Mesenchymal stem cell (in vitro differentiated cells and primary cell): ENCODE data around the gene POM121C.
"Not testable (repeated sequence)": the region's sequence is repeated elsewhere in the genome, so short reads cannot be mapped to it uniquely, and the experiment has no call there.

Experiments
- DNase-seq: peaks from one replicate; pipeline ENCODE4 v3.0.0-alpha.2; 2013
- H2AFZ ChIP-seq: one replicate; pipeline ENCODE4 v1.6.1; 2013; ENCODE audit warnings: low read depth, mild to moderate bottlenecking, control low read depth, inconsistent platforms, low read length, moderate library complexity
- H2AK5ac ChIP-seq: 2 replicates; pipeline ENCODE4 v1.6.1; 2013; ENCODE audit warnings: low read length, moderate library complexity, mild to moderate bottlenecking, inconsistent platforms; ENCODE audit not compliant: severe bottlenecking
- H2BK120ac ChIP-seq: one replicate; pipeline ENCODE4 v1.6.1; 2013; ENCODE audit warnings: low read depth, mild to moderate bottlenecking, inconsistent platforms, low read length, moderate library complexity
- H2BK12ac ChIP-seq, 2 experiments: one replicate each; pipeline ENCODE4 v1.6.1; 2013; ENCODE audit warnings: inconsistent platforms in 2 of 2, low read length in 2 of 2, mild to moderate bottlenecking in 2 of 2, moderate library complexity in 2 of 2, control low read depth in 1 of 2
- H2BK15ac ChIP-seq: one replicate; pipeline ENCODE4 v1.6.1; 2013; ENCODE audit warnings: mild to moderate bottlenecking, low read depth, inconsistent platforms; ENCODE audit not compliant: poor library complexity, severe bottlenecking
- H2BK5ac ChIP-seq: 2 replicates; pipeline ENCODE4 v1.6.1; 2013; ENCODE audit warnings: low read depth, mild to moderate bottlenecking, low read length, control low read depth, inconsistent platforms; ENCODE audit not compliant: poor library complexity, severe bottlenecking
- H3K14ac ChIP-seq, 2 experiments: one replicate each; pipeline ENCODE4 v1.6.1; 2013; ENCODE audit warnings: inconsistent platforms in 2 of 2, low read length in 2 of 2, control low read depth in 1 of 2, mild to moderate bottlenecking in 1 of 2, moderate library complexity in 1 of 2
- H3K18ac ChIP-seq, 2 experiments: one replicate each; pipeline ENCODE4 v1.6.1; 2013; ENCODE audit warnings: inconsistent platforms in 2 of 2, low read length in 2 of 2, control low read depth in 1 of 2, low read depth in 1 of 2, mild to moderate bottlenecking in 1 of 2
- H3K23ac ChIP-seq, 2 experiments: one replicate each; pipeline ENCODE4 v1.6.1; 2013; ENCODE audit warnings: inconsistent platforms in 2 of 2, low read length in 2 of 2, mild to moderate bottlenecking in 2 of 2, moderate library complexity in 2 of 2, control low read depth in 1 of 2
- H3K27ac ChIP-seq: 2 replicates; pipeline ENCODE4 v1.5.1; 2013; ENCODE audit warnings: mild to moderate bottlenecking, moderate library complexity, low read length, control low read depth, inconsistent platforms; ENCODE audit not compliant: poor library complexity, severe bottlenecking
- H3K27me3 ChIP-seq, 2 experiments: 2 replicates each; pipeline versions ENCODE4 v1.6.1 to v1.7.0; 2013; ENCODE audit warnings: low read length in 2 of 2, mild to moderate bottlenecking in 2 of 2, moderate library complexity in 2 of 2, control low read depth in 1 of 2, inconsistent platforms in 1 of 2; ENCODE audit not compliant: control insufficient read depth in 1 of 2, insufficient read depth in 1 of 2
- H3K36me3 ChIP-seq, 2 experiments: 2 replicates each; pipeline versions ENCODE4 v1.6.1 to v1.7.0; 2013; ENCODE audit warnings: low read length in 2 of 2, control low read depth in 1 of 2, inconsistent platforms in 1 of 2, low read depth in 1 of 2, mild to moderate bottlenecking in 1 of 2; ENCODE audit not compliant: insufficient read depth in 2 of 2, control insufficient read depth in 1 of 2
- H3K4ac ChIP-seq, 2 experiments: one replicate each; pipeline ENCODE4 v1.6.1; 2013; ENCODE audit warnings: inconsistent platforms in 2 of 2, low read length in 2 of 2, mild to moderate bottlenecking in 2 of 2, moderate library complexity in 2 of 2, control low read depth in 1 of 2, low read depth in 1 of 2
- H3K4me1 ChIP-seq: 2 replicates; pipeline ENCODE4 v1.6.1; 2013; ENCODE audit warnings: low read depth, low read length, control low read depth; ENCODE audit not compliant: control insufficient read depth, insufficient read depth
- H3K4me2 ChIP-seq: 2 replicates; pipeline ENCODE4 v1.6.1; 2013; ENCODE audit warnings: low read length, mild to moderate bottlenecking, inconsistent platforms; ENCODE audit not compliant: poor library complexity, severe bottlenecking
- H3K4me3 ChIP-seq, 2 experiments: 2 replicates each; pipeline versions ENCODE4 v1.5.1 to v1.7.0; 2013; ENCODE audit warnings: low read length in 2 of 2, mild to moderate bottlenecking in 2 of 2, control low read depth in 1 of 2, low read depth in 1 of 2; ENCODE audit not compliant: insufficient read depth in 1 of 2
- H3K79me1 ChIP-seq: replicated peaks from 2 replicates; pipeline ENCODE4 v1.6.1; 2013; ENCODE audit warnings: mild to moderate bottlenecking, control low read depth, low read length, inconsistent platforms; ENCODE audit not compliant: poor library complexity, severe bottlenecking
- H3K9ac ChIP-seq: 2 replicates; pipeline ENCODE4 v1.7.0; 2013; ENCODE audit warnings: mild to moderate bottlenecking, low read length, moderate library complexity
- H3K9me3 ChIP-seq: 2 replicates; pipeline ENCODE4 v1.7.0; 2013; ENCODE audit warnings: mild to moderate bottlenecking, low read length; ENCODE audit not compliant: control insufficient read depth
- H4K8ac ChIP-seq: one replicate; pipeline ENCODE4 v1.6.1; 2013; ENCODE audit warnings: inconsistent platforms, mild to moderate bottlenecking, low read length, moderate library complexity
- H4K91ac ChIP-seq: one replicate; pipeline ENCODE4 v1.6.1; 2013; ENCODE audit warnings: mild to moderate bottlenecking, low read length, inconsistent platforms
- WGBS: methylation state at CpG from one replicate; pipeline ENCODE4 v1.1.7; 2013; ENCODE audit warnings: mixed read lengths; 5-methylcytosine and 5-hydroxymethylcytosine counted together

The POM121C gene

DNA sequence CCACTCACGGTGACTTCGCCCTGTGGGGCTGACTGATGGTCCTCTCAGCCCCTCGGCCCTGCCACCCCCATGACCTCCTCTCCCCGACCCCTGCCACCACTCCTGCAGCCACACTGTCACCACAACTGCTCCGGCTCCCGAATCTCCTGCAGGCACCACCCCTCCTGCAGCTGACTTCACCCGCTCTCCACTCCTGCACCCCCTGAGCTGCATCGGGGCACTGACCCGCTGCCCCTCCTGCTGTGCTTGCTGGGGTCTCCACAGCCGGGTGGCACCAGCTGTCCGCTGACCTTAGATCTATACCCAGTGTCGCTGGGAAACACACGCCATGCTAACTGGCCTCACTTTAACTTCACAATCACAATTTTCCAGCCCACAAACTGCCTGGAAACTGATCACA lies 65.9 kb downstream of the POM121C start:
- H2BK5ac ChIP-seq, H3K27me3 ChIP-seq, H2BK15ac ChIP-seq, H3K9me3 ChIP-seq, H4K91ac ChIP-seq, H3K4me2 ChIP-seq, H3K4me1 ChIP-seq, H3K79me1 ChIP-seq, H2AK5ac ChIP-seq, H3K14ac ChIP-seq, H2AFZ ChIP-seq, DNase-seq, H3K23ac ChIP-seq, H4K8ac ChIP-seq, H2BK120ac ChIP-seq, H2BK12ac ChIP-seq, H3K27ac ChIP-seq, H3K4me3 ChIP-seq, H3K4ac ChIP-seq, H3K9ac ChIP-seq, H3K18ac ChIP-seq: not testable (repeated sequence)
- H3K36me3 ChIP-seq: peaks cover 29 to 62% of the 10 kb centered on the region in 2 experiments
- WGBS: 95% methylated on average over 10 of the region's 13 CpGs

DNA sequence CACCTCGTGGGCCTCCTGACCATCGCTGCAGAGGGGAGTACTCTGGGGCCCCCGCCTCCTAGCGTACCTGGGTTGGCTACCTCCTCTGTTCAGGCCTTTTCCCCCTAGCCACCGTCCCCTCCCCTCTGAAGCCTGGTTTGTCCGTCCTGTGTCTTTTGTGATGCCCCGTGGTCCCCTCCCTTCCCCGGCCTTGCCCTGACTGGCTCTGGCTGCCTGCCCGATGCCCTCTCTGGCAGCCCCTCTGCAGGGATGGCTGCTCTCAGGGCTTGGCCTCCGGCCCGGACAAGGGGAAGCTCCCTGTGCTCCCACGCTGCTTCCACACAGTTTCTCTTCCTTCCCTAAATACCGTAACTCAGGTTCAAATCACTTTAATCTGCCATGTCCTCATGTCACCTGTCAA lies 66.4 kb downstream of the POM121C start:
- not testable (repeated sequence) for H2AK5ac ChIP-seq, H3K23ac ChIP-seq
- H4K8ac ChIP-seq: peak overlapping the region; percentile 41

DNA sequence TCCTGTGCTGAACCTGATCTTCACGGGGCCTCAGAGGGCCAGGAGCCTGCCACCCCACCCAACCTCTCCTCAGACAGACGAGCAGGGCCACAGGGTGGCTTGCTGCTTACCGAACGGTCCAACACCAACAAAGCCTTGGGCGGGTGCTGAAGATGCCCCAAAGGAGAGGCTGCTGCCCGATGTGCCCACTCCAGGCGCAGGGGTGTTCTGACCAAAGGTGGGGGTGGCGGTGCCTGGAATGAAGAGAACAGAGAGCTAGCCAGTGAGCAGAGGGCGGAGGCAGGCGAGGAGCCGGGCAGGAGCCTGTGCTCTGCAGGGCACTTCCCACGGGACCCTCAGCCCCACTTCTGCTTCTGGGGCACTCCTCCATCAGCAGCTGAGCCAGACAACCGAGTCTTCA lies 66.9 kb downstream of the POM121C start:
- H2BK5ac ChIP-seq, H3K4me2 ChIP-seq, H4K91ac ChIP-seq, H2AK5ac ChIP-seq, H3K4me3 ChIP-seq, H3K18ac ChIP-seq, H3K9me3 ChIP-seq, H3K27ac ChIP-seq, H3K27me3 ChIP-seq, H3K4ac ChIP-seq, H2BK12ac ChIP-seq, H3K14ac ChIP-seq, DNase-seq, H3K4me1 ChIP-seq, H2BK15ac ChIP-seq, H2BK120ac ChIP-seq, H3K79me1 ChIP-seq, H2AFZ ChIP-seq, H3K23ac ChIP-seq, H3K9ac ChIP-seq, H4K8ac ChIP-seq: not testable (repeated sequence)
- 90% methylated on average over 4 of the region's 13 CpGs for WGBS
- peaks cover 23 to 59% of the 10 kb centered on the region in 2 experiments for H3K36me3 ChIP-seq

More for the DNA sequence above, 66.4 kb downstream of the POM121C start:
- not testable (repeated sequence) for H3K4ac ChIP-seq, H3K4me3 ChIP-seq, H2BK120ac ChIP-seq, H2AFZ ChIP-seq, H3K4me2 ChIP-seq, DNase-seq, H3K4me1 ChIP-seq, H2BK5ac ChIP-seq, H3K79me1 ChIP-seq, H2BK15ac ChIP-seq, H3K27ac ChIP-seq, H2BK12ac ChIP-seq, H3K18ac ChIP-seq, H3K27me3 ChIP-seq, H3K9ac ChIP-seq, H3K9me3 ChIP-seq, H3K14ac ChIP-seq
- Histone ChIP-seq H3K36me3 (peaks cover 28 to 63% of the 10 kb centered on the region in 2 experiments), H4K91ac (peak overlapping the region; percentile 27)
- 97% methylated on average over 8 of the region's 13 CpGs for WGBS

DNA sequence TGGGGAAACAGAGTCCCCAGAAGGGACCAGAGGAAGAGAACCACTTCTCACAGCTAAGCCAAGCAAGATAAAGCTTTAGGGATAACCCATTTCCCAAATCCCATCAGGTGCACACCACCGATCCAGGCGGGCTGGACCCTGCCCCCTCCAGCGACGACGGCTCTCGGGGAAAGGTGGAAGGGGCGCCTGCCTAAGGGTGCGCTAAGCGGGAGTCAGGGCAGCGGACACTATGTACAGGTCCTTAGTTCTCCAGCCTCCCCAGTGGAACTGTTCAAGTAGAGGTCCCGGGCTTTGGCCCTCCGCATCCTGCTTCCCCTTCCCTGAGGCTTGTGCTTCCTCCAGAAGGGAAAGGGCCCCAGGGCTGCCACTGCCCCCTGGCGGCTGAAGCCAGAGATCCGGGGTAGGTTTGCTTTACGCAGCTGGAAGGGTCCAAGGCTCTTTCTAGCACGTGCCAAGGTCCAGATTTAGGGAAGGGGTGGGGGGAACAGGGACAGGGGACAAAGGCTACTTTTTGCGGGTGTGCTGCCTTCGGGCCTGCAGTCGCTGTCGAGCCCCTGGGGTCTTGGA lies 67.7 kb downstream of the POM121C start:
- H3K14ac ChIP-seq, H2AK5ac ChIP-seq, H2AFZ ChIP-seq, H2BK120ac ChIP-seq, H4K8ac ChIP-seq, DNase-seq, H3K27ac ChIP-seq, H3K4ac ChIP-seq, H3K23ac ChIP-seq, H3K27me3 ChIP-seq, H4K91ac ChIP-seq, H3K79me1 ChIP-seq, H2BK12ac ChIP-seq, H3K4me3 ChIP-seq, H2BK15ac ChIP-seq, H3K18ac ChIP-seq, H2BK5ac ChIP-seq, H3K9ac ChIP-seq, H3K4me2 ChIP-seq, H3K4me1 ChIP-seq, H3K9me3 ChIP-seq: not testable (repeated sequence)
- peaks cover 20 to 50% of the 10 kb centered on the region in 2 experiments for H3K36me3 ChIP-seq
- WGBS: 100% methylated on average over 3 of the region's 20 CpGs
